Measurements from ENCODE around the gene CREB3.

DNA sequence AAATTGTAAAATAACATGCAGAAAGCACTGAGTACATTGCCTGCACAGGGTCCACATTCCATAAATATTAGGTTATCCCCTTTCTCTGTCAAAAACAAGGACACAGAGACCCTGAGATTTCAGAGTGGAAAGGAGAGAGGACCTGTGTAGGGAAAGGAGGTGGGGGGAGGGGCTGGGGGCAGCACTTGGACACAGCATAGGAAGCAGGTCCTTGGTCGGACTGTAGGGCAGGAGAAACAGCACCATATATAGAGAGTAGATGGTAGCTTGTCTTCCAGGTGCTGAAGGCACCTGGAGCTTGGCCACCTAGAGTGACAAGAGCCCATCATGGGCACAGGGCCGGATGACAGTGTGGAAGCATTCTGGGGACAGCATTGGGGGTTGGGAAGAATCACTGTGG, 45.2 kb upstream of the CREB3 start:
- no peak for TF ChIP-seq POLR2AphosphoS5 (IDR thresholded peaks at IDR 0.05; ENCODE audit: low read depth)
- no peak for TF ChIP-seq CTCF (conservative IDR thresholded peaks at IDR 0.05; ENCODE audit: low read depth in 2 of 2)
- TF ChIP-seq EZH2 (IDR thresholded peaks at IDR 0.05; ENCODE audit: low read depth, unreplicated experiment) = no peak
- no peak for TF ChIP-seq EZH2phosphoT487 (IDR thresholded peaks at IDR 0.05; ENCODE audit: unreplicated experiment)
- TF ChIP-seq NANOG (IDR thresholded peaks at IDR 0.05; ENCODE audit: borderline replicate concordance) = no peak
- TF ChIP-seq JUNB (IDR thresholded peaks at IDR 0.05; ENCODE audit: unreplicated experiment) = no peak
- TF ChIP-seq REST (IDR thresholded peaks at IDR 0.05; ENCODE audit: unreplicated experiment) = no peak
- TF ChIP-seq ZNF114 (CRISPR knock-in tag; IDR thresholded peaks at IDR 0.05) = no peak
- TF ChIP-seq CREB1 (CRISPR knock-in tag; IDR thresholded peaks at IDR 0.05; ENCODE audit: low read depth) = no peak
- no peak for TF ChIP-seq STAT1 (IDR thresholded peaks at IDR 0.05; ENCODE audit: unreplicated experiment)
- TF ChIP-seq ETS1 (IDR thresholded peaks at IDR 0.05) = no peak
